Nephron (organoid): ENCODE measurements around the gene RALGAPA2.

Experiments used
- H3K27ac Mint-ChIP-seq, 3 experiments: 2 replicates each; pipeline ENCODE4 v1.8.0; 2020; ENCODE audit warnings: mixed read lengths in 3 of 3, mild to moderate bottlenecking in 2 of 3, moderate library complexity in 1 of 3
- H3K27me3 Mint-ChIP-seq: 2 replicates; pipeline ENCODE4 v1.8.0; 2021; ENCODE audit warnings: low read depth, mild to moderate bottlenecking, moderate library complexity, mixed read lengths
- H3K36me3 Mint-ChIP-seq: 2 replicates; pipeline ENCODE4 v1.8.0; 2020; ENCODE audit warnings: low read depth, mixed read lengths
- H3K4me1 Mint-ChIP-seq: 2 replicates; pipeline ENCODE4 v1.8.0; 2020; ENCODE audit warnings: mixed read lengths
- H3K4me3 Mint-ChIP-seq, 3 experiments: 2 replicates each; pipeline ENCODE4 v1.8.0; 2020; ENCODE audit warnings: mild to moderate bottlenecking in 3 of 3, mixed read lengths in 3 of 3, moderate library complexity in 2 of 3
- H3K9me3 Mint-ChIP-seq: 2 replicates; pipeline ENCODE4 v1.8.0; 2020; ENCODE audit warnings: mixed read lengths
- CTCF ChIP-seq, 3 experiments: fragments of 200-600 bp; sonication (generic); IDR thresholded peaks; one replicate each; pipeline ENCODE4 v1.5.0; 2021; ENCODE audit warnings: antibody characterized with exemption in 3 of 3; ENCODE audit not compliant: unreplicated experiment in 3 of 3

Gene RALGAPA2

GRCh38 chr20:20413810-20414281 lies 298.6 kb downstream of the RALGAPA2 start:
- TF ChIP-seq CTCF (IDR thresholded peaks at IDR 0.05; ENCODE audit: unreplicated experiment in 3 of 3): no peak
- H3K4me3 Mint-ChIP-seq: no peak overlapping the region
- peaks cover 46% of the 10 kb centered on the region for H3K4me1 Mint-ChIP-seq
- no peak overlapping the region for H3K27ac Mint-ChIP-seq
- H3K9me3 Mint-ChIP-seq: no peaks in the 10 kb centered on the region
- peaks cover 9% of the 10 kb centered on the region for H3K36me3 Mint-ChIP-seq
- peaks cover 62% of the 10 kb centered on the region for H3K27me3 Mint-ChIP-seq

- H3K27ac Mint-ChIP-seq: no peak overlapping the region
- H3K36me3 Mint-ChIP-seq: peaks cover 3% of the 10 kb centered on the region
- H3K4me3 Mint-ChIP-seq: no peak overlapping the region
- TF ChIP-seq CTCF (IDR thresholded peaks at IDR 0.05; ENCODE audit: unreplicated experiment in 3 of 3): no peak
- H3K4me1 Mint-ChIP-seq: peaks cover 54% of the 10 kb centered on the region
- H3K9me3 Mint-ChIP-seq: no peaks in the 10 kb centered on the region
- H3K27me3 Mint-ChIP-seq: peaks cover 62% of the 10 kb centered on the region
These were observed 299.7 kb downstream of the RALGAPA2 start for GRCh38 chr20:20412750-20413149.

DNA sequence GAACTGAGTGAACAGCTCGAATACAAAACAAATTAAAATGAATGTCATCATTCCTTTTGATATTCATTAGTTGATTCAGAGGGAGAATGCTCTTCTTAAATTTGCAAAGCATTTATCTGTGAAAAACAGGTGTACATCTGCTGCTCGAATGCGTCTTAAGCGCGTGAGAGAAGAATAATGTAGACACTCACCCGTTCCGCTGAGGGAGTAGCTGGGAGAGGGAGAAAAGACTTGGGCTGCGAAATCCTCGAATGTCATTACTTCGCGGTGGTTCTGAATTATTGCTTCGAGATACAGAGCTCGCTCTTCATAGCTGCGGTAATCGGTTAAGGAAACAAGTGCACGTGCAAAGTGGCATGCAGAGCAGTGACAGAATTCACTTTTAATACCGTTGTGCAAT lies 300.6 kb downstream of the RALGAPA2 start:
- no peaks in the 10 kb centered on the region for H3K9me3 Mint-ChIP-seq
- H3K27me3 Mint-ChIP-seq: peaks cover 61% of the 10 kb centered on the region
- H3K4me3 Mint-ChIP-seq: no peak overlapping the region
- no peak for TF ChIP-seq CTCF (IDR thresholded peaks at IDR 0.05; ENCODE audit: unreplicated experiment in 3 of 3)
- peaks cover 63% of the 10 kb centered on the region for H3K4me1 Mint-ChIP-seq
- no peak overlapping the region for H3K27ac Mint-ChIP-seq
- no peaks in the 10 kb centered on the region for H3K36me3 Mint-ChIP-seq

DNA sequence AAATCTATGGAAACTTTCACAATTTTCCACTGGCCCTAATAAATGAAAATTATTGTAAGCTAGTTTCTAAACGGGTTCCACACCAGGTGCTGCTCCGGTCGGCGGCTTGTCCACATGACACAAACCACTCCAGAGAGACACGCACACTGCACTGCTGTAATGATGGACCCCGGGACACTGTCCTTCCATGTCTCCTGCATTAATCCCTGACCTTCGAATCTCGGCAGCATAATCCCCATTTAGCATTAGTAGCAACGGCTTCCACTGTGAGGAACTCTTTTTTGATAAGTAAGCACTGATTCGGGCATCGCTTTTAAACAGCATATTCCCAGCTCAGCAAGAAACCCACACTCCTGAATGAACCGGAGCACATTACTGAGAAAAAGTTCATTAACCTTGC lies 301.0 kb downstream of the RALGAPA2 start:
- peaks cover 65% of the 10 kb centered on the region for H3K4me1 Mint-ChIP-seq
- no peaks in the 10 kb centered on the region for H3K9me3 Mint-ChIP-seq
- H3K27ac Mint-ChIP-seq: no peak overlapping the region
- no peak for TF ChIP-seq CTCF (IDR thresholded peaks at IDR 0.05; ENCODE audit: unreplicated experiment in 3 of 3)
- H3K27me3 Mint-ChIP-seq: peaks cover 61% of the 10 kb centered on the region
- H3K36me3 Mint-ChIP-seq: no peaks in the 10 kb centered on the region
- H3K4me3 Mint-ChIP-seq: peak overlapping the region in 1 of 3 experiments; percentile 3

GRCh38 chr20:20410678-20411077 lies 301.8 kb downstream of the RALGAPA2 start:
- peaks cover 59% of the 10 kb centered on the region for H3K27me3 Mint-ChIP-seq
- H3K4me3 Mint-ChIP-seq: no peak overlapping the region
- no peak overlapping the region for H3K27ac Mint-ChIP-seq
- TF ChIP-seq CTCF (IDR thresholded peaks at IDR 0.05; ENCODE audit: unreplicated experiment in 3 of 3): no peak
- no peaks in the 10 kb centered on the region for H3K9me3 Mint-ChIP-seq
- H3K36me3 Mint-ChIP-seq: no peaks in the 10 kb centered on the region
- peaks cover 72% of the 10 kb centered on the region for H3K4me1 Mint-ChIP-seq

- no peak for TF ChIP-seq CTCF (IDR thresholded peaks at IDR 0.05; ENCODE audit: unreplicated experiment in 3 of 3)
- H3K4me3 Mint-ChIP-seq: no peak overlapping the region
- peaks cover 57% of the 10 kb centered on the region for H3K27me3 Mint-ChIP-seq
- no peaks in the 10 kb centered on the region for H3K36me3 Mint-ChIP-seq
- no peak overlapping the region for H3K27ac Mint-ChIP-seq
- peaks cover 69% of the 10 kb centered on the region for H3K4me1 Mint-ChIP-seq
- H3K9me3 Mint-ChIP-seq: no peaks in the 10 kb centered on the region
These were observed 303.1 kb downstream of the RALGAPA2 start for GRCh38 chr20:20409331-20409730.
